SK-N-SH treated with all-trans-retinoic acid at 6 μM for 48 hours (cell line): ENCODE measurements around the gene LPCAT3.

Experiments
- ATAC-seq: fragments of 200-7000 bp; cut with Tn5 transposase; 3 replicates; pipeline ENCODE4 v1.9.1; 2020; ENCODE audit warnings: mild to moderate bottlenecking, moderate library complexity
- ARNTL ChIP-seq: fragments of 450-650 bp; formaldehyde crosslinking; IDR thresholded peaks from 2 replicates; pipeline ENCODE4 v1.5.0; 2020; ENCODE audit warnings: low read depth, mild to moderate bottlenecking, moderate library complexity, borderline replicate concordance
- BACH2 ChIP-seq: fragments of 250-450 bp; sonication (Bioruptor Pico); IDR thresholded peaks from 2 replicates; pipeline ENCODE4 v1.9.0; 2021; ENCODE audit warnings: mild to moderate bottlenecking, borderline replicate concordance
- GLIS3 ChIP-seq: fragments of 250-450 bp; sonication (Bioruptor Pico); IDR thresholded peaks from 2 replicates; pipeline ENCODE4 v1.5.0; 2020; ENCODE audit warnings: mild to moderate bottlenecking, moderate library complexity
- ISL1 ChIP-seq: fragments of 250-450 bp; sonication (Bioruptor Pico); IDR thresholded peaks from 2 replicates; pipeline ENCODE4 v2.1.2; 2022; ENCODE audit warnings: mild to moderate bottlenecking, moderate library complexity
- OSR1 ChIP-seq: fragments of 250-450 bp; sonication (Bioruptor Pico); IDR thresholded peaks from 2 replicates; pipeline ENCODE4 v1.8.0; 2022; ENCODE audit warnings: moderate library complexity, mild to moderate bottlenecking, inconsistent platforms
- PPARA ChIP-seq: fragments of 250-450 bp; sonication (Bioruptor Pico); IDR thresholded peaks from 2 replicates; pipeline ENCODE4 v1.5.0; 2020; ENCODE audit warnings: mild to moderate bottlenecking, borderline replicate concordance
- RARB ChIP-seq: fragments of 250-450 bp; sonication (Bioruptor Pico); IDR thresholded peaks from 2 replicates; pipeline ENCODE4 v1.8.0; 2021; ENCODE audit warnings: mild to moderate bottlenecking, moderate library complexity
- SNAI2 ChIP-seq: fragments of 250-450 bp; sonication (Bioruptor Pico); IDR thresholded peaks from 2 replicates; pipeline ENCODE4 v1.5.0; 2020; ENCODE audit warnings: mild to moderate bottlenecking, moderate library complexity
- TCF4 ChIP-seq: fragments of 250-450 bp; sonication (Bioruptor Pico); IDR thresholded peaks from 2 replicates; pipeline ENCODE4 v1.8.0; 2021; ENCODE audit warnings: mild to moderate bottlenecking, moderate library complexity, borderline replicate concordance
- TOX ChIP-seq: fragments of 250-450 bp; sonication (Bioruptor Pico); IDR thresholded peaks from 2 replicates; pipeline ENCODE4 v1.8.0; 2021; ENCODE audit warnings: mild to moderate bottlenecking, moderate library complexity, borderline replicate concordance
- ZC3H10 ChIP-seq: fragments of 250-450 bp; sonication (Bioruptor Pico); IDR thresholded peaks from 2 replicates; pipeline ENCODE4 v1.5.1; 2021; ENCODE audit warnings: mild to moderate bottlenecking, moderate library complexity
- ZFP3 ChIP-seq: fragments of 250-450 bp; sonication (Bioruptor Pico); IDR thresholded peaks from 2 replicates; pipeline ENCODE4 v1.5.0; 2020; ENCODE audit warnings: mild to moderate bottlenecking, moderate library complexity
- ZFP30 ChIP-seq: fragments of 450-650 bp; formaldehyde crosslinking; IDR thresholded peaks from 2 replicates; pipeline ENCODE4 v1.5.0; 2022; ENCODE audit warnings: mild to moderate bottlenecking, moderate library complexity
- ZNF565 ChIP-seq: fragments of 450-650 bp; formaldehyde crosslinking; conservative IDR thresholded peaks from 2 replicates; pipeline ENCODE4 v1.5.0; 2020; ENCODE audit warnings: low read depth, mild to moderate bottlenecking, moderate library complexity
- ZNF8 ChIP-seq: fragments of 450-650 bp; formaldehyde crosslinking; IDR thresholded peaks from 2 replicates; pipeline ENCODE4 v1.5.0; 2020; ENCODE audit warnings: mild to moderate bottlenecking, moderate library complexity
- TF ChIP-seq, protein P1 (sequence below): fragments of 250-450 bp; sonication (Bioruptor Pico); IDR thresholded peaks from 2 replicates; pipeline ENCODE4 v1.5.0; 2020; ENCODE audit warnings: mild to moderate bottlenecking, moderate library complexity
- TF ChIP-seq, protein P2 (sequence below): fragments of 250-450 bp; sonication (Bioruptor Pico); IDR thresholded peaks from 2 replicates; pipeline ENCODE4 v1.5.1; 2021; ENCODE audit warnings: mild to moderate bottlenecking, moderate library complexity
- TF ChIP-seq, protein P3 (sequence below): fragments of 250-450 bp; sonication (Bioruptor Pico); IDR thresholded peaks from 2 replicates; pipeline ENCODE4 v1.8.0; 2020; ENCODE audit warnings: mild to moderate bottlenecking, moderate library complexity, borderline replicate concordance
- TF ChIP-seq, protein P4 (sequence below): fragments of 250-450 bp; sonication (Bioruptor Pico); IDR thresholded peaks from 2 replicates; pipeline ENCODE4 v1.5.1; 2020; ENCODE audit warnings: low read depth, mild to moderate bottlenecking, moderate library complexity

LPCAT3 gene

DNA sequence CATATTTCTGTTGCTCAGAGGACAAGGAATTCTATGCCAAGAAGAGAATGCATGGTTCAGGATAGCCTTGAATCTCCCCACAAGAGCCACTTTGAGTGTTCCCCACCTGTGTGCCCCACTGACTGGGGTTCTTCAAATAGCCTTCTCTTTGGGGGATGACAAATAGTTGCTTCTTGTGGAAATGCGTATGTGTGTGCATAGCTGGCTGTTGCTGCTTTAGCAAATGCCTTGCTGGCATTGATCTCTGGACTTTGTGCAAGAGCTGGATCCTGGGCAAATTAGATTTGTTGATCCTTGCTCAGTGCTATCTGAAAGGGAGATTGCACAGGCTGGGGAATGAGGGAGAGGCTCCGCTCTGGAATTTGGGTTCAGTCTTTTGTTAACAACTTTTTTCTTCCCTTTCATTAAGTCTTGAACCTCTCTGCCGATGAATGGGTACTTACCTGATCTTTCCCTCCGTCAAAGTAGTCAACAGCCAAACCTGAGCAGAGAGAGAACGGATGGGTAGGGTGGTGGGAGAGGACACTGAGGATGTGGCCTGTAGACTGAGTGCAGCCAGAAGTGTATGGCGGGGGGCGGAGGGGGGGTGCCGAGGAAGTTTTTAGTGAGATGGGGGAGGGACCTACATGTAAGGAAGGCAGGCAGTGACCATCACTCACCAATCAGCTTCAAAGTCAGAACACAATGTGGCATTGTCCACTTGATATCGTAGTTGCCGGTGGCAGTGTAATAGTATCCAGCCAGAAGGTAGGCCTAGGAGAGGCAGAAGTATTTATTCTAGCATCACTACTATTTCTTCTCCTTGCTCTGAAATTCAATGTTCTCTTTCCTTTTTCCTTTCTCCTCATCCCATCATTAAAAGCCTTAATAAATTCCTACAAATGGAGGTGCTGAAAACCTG, 36.9 kb downstream of the LPCAT3 start:
- TF ChIP-seq TOX: no peak
- no peak for TF ChIP-seq ISL1 (CRISPR knock-in tag)
- no peak for TF ChIP-seq PPARA (CRISPR knock-in tag)
- no peak for TF ChIP-seq OSR1 (CRISPR knock-in tag)
- TF ChIP-seq, protein P1, sequence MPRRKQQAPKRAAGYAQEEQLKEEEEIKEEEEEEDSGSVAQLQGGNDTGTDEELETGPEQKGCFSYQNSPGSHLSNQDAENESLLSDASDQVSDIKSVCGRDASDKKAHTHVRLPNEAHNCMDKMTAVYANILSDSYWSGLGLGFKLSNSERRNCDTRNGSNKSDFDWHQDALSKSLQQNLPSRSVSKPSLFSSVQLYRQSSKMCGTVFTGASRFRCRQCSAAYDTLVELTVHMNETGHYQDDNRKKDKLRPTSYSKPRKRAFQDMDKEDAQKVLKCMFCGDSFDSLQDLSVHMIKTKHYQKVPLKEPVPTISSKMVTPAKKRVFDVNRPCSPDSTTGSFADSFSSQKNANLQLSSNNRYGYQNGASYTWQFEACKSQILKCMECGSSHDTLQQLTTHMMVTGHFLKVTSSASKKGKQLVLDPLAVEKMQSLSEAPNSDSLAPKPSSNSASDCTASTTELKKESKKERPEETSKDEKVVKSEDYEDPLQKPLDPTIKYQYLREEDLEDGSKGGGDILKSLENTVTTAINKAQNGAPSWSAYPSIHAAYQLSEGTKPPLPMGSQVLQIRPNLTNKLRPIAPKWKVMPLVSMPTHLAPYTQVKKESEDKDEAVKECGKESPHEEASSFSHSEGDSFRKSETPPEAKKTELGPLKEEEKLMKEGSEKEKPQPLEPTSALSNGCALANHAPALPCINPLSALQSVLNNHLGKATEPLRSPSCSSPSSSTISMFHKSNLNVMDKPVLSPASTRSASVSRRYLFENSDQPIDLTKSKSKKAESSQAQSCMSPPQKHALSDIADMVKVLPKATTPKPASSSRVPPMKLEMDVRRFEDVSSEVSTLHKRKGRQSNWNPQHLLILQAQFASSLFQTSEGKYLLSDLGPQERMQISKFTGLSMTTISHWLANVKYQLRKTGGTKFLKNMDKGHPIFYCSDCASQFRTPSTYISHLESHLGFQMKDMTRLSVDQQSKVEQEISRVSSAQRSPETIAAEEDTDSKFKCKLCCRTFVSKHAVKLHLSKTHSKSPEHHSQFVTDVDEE (CRISPR knock-in tag): no peak
- TF ChIP-seq BACH2 (CRISPR knock-in tag): no peak
- no peak for TF ChIP-seq GLIS3
- TF ChIP-seq, protein P2, sequence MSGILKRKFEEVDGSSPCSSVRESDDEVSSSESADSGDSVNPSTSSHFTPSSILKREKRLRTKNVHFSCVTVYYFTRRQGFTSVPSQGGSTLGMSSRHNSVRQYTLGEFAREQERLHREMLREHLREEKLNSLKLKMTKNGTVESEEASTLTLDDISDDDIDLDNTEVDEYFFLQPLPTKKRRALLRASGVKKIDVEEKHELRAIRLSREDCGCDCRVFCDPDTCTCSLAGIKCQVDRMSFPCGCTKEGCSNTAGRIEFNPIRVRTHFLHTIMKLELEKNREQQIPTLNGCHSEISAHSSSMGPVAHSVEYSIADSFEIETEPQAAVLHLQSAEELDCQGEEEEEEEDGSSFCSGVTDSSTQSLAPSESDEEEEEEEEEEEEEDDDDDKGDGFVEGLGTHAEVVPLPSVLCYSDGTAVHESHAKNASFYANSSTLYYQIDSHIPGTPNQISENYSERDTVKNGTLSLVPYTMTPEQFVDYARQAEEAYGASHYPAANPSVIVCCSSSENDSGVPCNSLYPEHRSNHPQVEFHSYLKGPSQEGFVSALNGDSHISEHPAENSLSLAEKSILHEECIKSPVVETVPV (CRISPR knock-in tag): no peak
- TF ChIP-seq, protein P3, sequence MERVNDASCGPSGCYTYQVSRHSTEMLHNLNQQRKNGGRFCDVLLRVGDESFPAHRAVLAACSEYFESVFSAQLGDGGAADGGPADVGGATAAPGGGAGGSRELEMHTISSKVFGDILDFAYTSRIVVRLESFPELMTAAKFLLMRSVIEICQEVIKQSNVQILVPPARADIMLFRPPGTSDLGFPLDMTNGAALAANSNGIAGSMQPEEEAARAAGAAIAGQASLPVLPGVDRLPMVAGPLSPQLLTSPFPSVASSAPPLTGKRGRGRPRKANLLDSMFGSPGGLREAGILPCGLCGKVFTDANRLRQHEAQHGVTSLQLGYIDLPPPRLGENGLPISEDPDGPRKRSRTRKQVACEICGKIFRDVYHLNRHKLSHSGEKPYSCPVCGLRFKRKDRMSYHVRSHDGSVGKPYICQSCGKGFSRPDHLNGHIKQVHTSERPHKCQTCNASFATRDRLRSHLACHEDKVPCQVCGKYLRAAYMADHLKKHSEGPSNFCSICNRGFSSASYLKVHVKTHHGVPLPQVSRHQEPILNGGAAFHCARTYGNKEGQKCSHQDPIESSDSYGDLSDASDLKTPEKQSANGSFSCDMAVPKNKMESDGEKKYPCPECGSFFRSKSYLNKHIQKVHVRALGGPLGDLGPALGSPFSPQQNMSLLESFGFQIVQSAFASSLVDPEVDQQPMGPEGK (CRISPR knock-in tag): no peak
- TF ChIP-seq ZFP30 (CRISPR knock-in tag): no peak
- TF ChIP-seq SNAI2 (CRISPR knock-in tag): no peak
- no peak for TF ChIP-seq RARB
- no peak for TF ChIP-seq ARNTL (CRISPR knock-in tag)
- TF ChIP-seq, protein P4, sequence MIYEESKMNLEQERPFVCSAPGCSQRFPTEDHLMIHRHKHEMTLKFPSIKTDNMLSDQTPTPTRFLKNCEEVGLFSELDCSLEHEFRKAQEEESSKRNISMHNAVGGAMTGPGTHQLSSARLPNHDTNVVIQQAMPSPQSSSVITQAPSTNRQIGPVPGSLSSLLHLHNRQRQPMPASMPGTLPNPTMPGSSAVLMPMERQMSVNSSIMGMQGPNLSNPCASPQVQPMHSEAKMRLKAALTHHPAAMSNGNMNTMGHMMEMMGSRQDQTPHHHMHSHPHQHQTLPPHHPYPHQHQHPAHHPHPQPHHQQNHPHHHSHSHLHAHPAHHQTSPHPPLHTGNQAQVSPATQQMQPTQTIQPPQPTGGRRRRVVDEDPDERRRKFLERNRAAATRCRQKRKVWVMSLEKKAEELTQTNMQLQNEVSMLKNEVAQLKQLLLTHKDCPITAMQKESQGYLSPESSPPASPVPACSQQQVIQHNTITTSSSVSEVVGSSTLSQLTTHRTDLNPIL (CRISPR knock-in tag): no peak
- TF ChIP-seq ZNF565 (CRISPR knock-in tag): no peak
- ATAC-seq: no peak

DNA sequence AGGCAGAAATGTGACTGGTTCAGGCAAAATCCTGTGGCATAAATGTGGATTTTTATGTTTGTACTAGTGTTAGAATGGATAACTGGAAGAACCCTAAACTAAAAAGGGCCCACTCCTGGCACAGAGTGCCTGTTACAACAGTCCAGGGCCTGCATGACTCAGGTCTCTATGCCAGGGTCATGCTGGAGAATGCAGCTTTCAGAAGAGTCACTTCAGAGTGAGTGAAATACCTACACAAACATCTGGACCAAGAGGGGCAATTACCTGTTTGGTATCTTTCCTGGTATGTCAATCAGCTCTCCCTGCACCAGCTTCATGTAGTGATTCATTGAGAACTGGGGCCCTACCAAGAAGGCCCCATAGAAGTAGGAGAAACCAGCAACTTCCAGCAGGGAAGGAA, 37.5 kb downstream of the LPCAT3 start:
- TF ChIP-seq, protein P1 (CRISPR knock-in tag): no peak
- no peak for TF ChIP-seq SNAI2 (CRISPR knock-in tag)
- TF ChIP-seq ZC3H10 (CRISPR knock-in tag): no peak
- TF ChIP-seq ISL1 (CRISPR knock-in tag): no peak
- no peak for TF ChIP-seq ZFP3 (CRISPR knock-in tag)
- TF ChIP-seq ZNF565 (CRISPR knock-in tag): no peak

DNA sequence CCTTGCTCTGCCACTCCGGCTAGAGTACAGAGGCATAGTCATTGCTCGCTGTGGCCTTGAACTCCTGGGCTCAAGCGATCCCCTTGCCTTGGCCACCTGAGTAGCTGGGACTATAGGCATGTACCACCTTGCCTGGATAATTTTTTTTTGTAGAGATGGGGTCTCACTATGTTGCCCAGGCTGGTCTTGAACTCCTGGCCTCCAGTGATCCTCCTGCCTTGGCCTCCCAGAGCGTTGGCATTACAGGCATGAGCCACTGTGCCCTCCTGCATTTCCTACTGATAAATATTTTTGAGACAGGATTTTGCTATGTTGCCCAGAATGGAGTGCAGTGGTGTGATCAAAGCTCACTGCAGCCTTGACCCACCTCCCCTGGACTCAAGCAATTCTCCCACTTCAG, 38.2 kb downstream of the LPCAT3 start:
- TF ChIP-seq ZNF8 (CRISPR knock-in tag) (no peak), ZC3H10 (CRISPR knock-in tag) (no peak), ZFP30 (CRISPR knock-in tag) (no peak), TCF4 (CRISPR knock-in tag) (no peak)
- ATAC-seq: no peak

More for the DNA sequence above, 37.5 kb downstream of the LPCAT3 start:
- ATAC-seq: no peak
